Measurements from ENCODE around the gene JPH2. TPM values are rescaled to one million over a fixed set of nuclear protein-coding genes. Genes with fewer than 3 reads are reported as not detected.

JPH2 gene
- total RNA-seq, 1 donor, result under 0.01 TPM

DNA sequence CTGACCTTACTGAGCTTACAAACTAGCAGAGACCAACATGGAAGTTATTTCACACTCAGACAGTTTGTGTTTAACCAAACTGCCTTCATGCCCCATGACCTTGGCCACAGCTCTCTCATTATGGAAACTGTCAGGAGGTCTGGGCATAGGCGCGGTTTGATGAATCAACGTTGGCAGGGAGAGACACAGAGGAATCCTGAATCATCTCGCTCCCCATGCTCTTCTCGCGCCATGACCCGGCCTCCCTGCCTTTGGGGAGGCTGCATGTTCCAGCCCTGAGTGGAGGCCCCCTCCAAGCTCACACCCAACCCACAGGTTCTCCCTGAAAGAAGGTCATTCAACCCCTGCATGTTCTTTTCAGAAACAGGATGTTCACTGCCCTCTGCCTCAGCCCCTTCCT is 44.2 kb upstream of the JPH2 start:
- no peak overlapping the region for H3K4me3 ChIP-seq (ENCODE audit: low read depth, low read length)
- TF ChIP-seq, protein P1, sequence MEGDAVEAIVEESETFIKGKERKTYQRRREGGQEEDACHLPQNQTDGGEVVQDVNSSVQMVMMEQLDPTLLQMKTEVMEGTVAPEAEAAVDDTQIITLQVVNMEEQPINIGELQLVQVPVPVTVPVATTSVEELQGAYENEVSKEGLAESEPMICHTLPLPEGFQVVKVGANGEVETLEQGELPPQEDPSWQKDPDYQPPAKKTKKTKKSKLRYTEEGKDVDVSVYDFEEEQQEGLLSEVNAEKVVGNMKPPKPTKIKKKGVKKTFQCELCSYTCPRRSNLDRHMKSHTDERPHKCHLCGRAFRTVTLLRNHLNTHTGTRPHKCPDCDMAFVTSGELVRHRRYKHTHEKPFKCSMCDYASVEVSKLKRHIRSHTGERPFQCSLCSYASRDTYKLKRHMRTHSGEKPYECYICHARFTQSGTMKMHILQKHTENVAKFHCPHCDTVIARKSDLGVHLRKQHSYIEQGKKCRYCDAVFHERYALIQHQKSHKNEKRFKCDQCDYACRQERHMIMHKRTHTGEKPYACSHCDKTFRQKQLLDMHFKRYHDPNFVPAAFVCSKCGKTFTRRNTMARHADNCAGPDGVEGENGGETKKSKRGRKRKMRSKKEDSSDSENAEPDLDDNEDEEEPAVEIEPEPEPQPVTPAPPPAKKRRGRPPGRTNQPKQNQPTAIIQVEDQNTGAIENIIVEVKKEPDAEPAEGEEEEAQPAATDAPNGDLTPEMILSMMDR (IDR thresholded peaks at IDR 0.05; ENCODE audit: insufficient read depth, low read length), result no peak
- no peak for DNase-seq (ENCODE audit: low read depth)

- no peak for DNase-seq (ENCODE audit: low read depth)
- TF ChIP-seq, protein P1 (IDR thresholded peaks at IDR 0.05; ENCODE audit: insufficient read depth, low read length), result no peak
- H3K4me3 ChIP-seq (ENCODE audit: low read depth, low read length), result no peak overlapping the region
These were observed 41.7 kb upstream of the JPH2 start for GRCh38 chr20:44228465-44229258.

- no peak overlapping the region for H3K4me3 ChIP-seq (ENCODE audit: low read depth, low read length)
- TF ChIP-seq, protein P1 (IDR thresholded peaks at IDR 0.05; ENCODE audit: insufficient read depth, low read length), result no peak
- DNase-seq (ENCODE audit: low read depth), result no peak
These were observed 37.6 kb upstream of the JPH2 start for GRCh38 chr20:44224637-44225036.

- H3K4me3 ChIP-seq (ENCODE audit: low read depth, low read length), result no peak overlapping the region
- TF ChIP-seq, protein P1 (IDR thresholded peaks at IDR 0.05; ENCODE audit: insufficient read depth, low read length), result no peak
- DNase-seq (ENCODE audit: low read depth), result no peak
These were observed 36.7 kb upstream of the JPH2 start for GRCh38 chr20:44223721-44224120.

DNA sequence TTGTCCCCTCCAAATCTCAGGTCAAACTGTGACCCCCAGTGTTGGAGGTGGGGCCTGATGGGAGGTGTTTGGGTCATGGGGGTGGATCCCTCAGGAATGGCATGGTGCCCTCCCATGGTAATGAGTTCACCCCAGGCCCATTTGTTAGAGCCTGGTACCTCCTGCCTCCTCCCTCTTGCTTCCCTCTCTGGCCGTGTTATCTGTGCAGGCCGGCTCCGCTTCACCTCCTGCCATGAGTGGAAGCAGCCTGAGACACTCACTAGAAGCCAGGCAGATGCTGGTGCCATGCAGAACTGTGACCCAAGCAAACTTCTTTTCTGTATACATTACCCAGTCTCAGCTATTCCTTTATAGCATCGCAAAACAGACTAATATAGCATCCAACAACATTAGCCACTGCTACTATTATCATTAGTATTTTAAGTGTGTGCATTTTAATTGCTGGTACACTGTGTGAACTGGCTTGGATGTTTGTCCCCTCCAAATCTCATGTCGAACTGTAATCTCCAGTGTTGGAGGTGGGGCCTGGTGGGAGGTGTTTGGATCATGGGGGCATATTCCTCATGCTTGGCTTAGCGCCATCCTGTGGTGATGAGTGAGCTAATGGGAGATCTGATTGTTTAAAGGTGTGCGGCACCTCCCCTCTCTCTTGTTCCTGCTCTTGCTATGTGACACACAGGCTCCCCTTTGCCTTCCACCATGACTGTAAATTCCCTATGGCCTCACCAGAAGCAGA is 35.8 kb upstream of the JPH2 start:
- TF ChIP-seq, protein P1 (IDR thresholded peaks at IDR 0.05; ENCODE audit: insufficient read depth, low read length), result no peak
- no peak for DNase-seq (ENCODE audit: low read depth)
- no peak overlapping the region for H3K4me3 ChIP-seq (ENCODE audit: low read depth, low read length)

- H3K4me3 ChIP-seq (ENCODE audit: low read depth, low read length), result no peak overlapping the region
- TF ChIP-seq, protein P1 (IDR thresholded peaks at IDR 0.05; ENCODE audit: insufficient read depth, low read length), result no peak
- DNase-seq (ENCODE audit: low read depth), result no peak
These were observed 35.0 kb upstream of the JPH2 start for GRCh38 chr20:44222027-44222426.

All from fibroblast of the aortic adventitia (primary cell).